ENCODE measurements around the gene GID8. TPM values are rescaled to one million over a fixed set of nuclear protein-coding genes. Genes with fewer than 3 reads are reported as not detected.

GID8 gene
- total RNA-seq, 4 donors from 2014 or later, result 22.4 to 30.1 (median 25.6) TPM

DNA sequence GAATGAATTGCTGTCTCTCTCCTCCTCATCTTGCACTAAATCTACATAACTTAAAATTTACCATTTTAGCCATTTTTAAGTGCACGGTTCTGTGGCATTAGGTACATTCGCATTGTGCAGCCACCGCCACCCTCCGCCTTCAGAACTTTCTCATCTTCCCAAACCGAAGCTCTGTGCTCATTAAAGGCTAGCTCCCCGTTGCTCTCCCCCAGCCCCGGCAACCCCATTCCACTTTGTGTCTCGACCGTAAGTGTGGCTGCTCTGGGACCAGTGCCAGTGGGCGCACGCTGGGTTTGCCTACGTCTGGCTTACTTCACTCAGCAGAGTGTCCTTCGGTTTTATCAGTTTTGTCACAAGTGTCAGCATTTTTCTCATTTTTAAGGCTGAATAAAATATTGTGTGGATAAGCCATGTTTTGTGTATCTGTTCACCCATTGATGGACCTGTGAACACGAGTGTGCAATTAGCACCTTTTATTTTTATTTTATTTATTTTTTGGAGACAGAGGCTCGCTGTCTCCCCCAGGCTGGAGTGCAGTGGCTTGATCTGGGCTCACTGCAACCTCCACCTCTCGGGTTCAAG is 31.3 kb downstream of the GID8 start:
- WGBS, result 56% methylated on average over 16 of the region's 16 CpGs
- Histone ChIP-seq H3K36me3 (peaks cover 0 to 23% (median 5%) of the 10 kb centered on the region in 4 donors), H3K4me1 (peaks cover 7 to 13% (median 13%) of the 10 kb centered on the region in 4 donors), H3K4me3 (no peak overlapping the region), H3K27ac (replicated peaks in 1 of 4) (no peak overlapping the region), H3K27me3 (peaks cover under 1 to 57% (median 23%) of the 10 kb centered on the region in 4 donors), H3K9me3 (no peaks in the 10 kb centered on the region)
- intact Hi-C loops (cut with DNase I), result no loop called here
- no peak for DNase-seq (ENCODE audit: extremely low spot score)
- TF ChIP-seq POLR2A (IDR thresholded peaks at IDR 0.05; ENCODE audit: low read depth) (no peak), EP300 (IDR thresholded peaks at IDR 0.05) (no peak), POLR2AphosphoS5 (IDR thresholded peaks at IDR 0.05) (no peak)

DNA sequence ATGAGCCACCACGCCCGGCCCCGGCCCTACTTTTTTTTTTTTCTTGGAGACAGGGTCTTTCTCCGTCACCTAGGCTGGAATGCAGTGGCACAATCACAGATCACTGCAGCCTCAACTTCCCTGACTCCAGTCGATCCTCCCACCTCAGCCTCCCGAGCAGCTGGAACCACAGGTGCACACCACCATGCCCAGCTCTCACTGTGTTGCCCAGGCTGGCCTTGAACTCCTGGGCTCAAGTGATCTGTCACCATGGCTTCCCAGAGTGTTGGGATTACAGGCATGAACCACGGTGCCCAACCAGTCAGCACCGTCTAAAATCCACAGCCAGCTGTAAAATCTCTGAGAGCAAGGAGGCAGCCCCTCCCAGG is 32.0 kb downstream of the GID8 start:
- peaks cover 7 to 64% (median 29%) of the 10 kb centered on the region in 4 donors for H3K27me3 ChIP-seq
- intact Hi-C loops (cut with DNase I), result no loop called here
- 79% methylated on average over 8 of the region's 8 CpGs for WGBS
- no peaks in the 10 kb centered on the region for H3K9me3 ChIP-seq
- DNase-seq (ENCODE audit: extremely low spot score), result no peak
- TF ChIP-seq EP300 (IDR thresholded peaks at IDR 0.05) (no peak), POLR2A (IDR thresholded peaks at IDR 0.05; ENCODE audit: low read depth) (no peak), POLR2AphosphoS5 (IDR thresholded peaks at IDR 0.05) (no peak)
- TF ChIP-seq, protein P1, sequence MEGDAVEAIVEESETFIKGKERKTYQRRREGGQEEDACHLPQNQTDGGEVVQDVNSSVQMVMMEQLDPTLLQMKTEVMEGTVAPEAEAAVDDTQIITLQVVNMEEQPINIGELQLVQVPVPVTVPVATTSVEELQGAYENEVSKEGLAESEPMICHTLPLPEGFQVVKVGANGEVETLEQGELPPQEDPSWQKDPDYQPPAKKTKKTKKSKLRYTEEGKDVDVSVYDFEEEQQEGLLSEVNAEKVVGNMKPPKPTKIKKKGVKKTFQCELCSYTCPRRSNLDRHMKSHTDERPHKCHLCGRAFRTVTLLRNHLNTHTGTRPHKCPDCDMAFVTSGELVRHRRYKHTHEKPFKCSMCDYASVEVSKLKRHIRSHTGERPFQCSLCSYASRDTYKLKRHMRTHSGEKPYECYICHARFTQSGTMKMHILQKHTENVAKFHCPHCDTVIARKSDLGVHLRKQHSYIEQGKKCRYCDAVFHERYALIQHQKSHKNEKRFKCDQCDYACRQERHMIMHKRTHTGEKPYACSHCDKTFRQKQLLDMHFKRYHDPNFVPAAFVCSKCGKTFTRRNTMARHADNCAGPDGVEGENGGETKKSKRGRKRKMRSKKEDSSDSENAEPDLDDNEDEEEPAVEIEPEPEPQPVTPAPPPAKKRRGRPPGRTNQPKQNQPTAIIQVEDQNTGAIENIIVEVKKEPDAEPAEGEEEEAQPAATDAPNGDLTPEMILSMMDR (IDR thresholded peaks at IDR 0.05), result no peak
- peaks cover 0 to 16% (median 5%) of the 10 kb centered on the region in 4 donors for H3K36me3 ChIP-seq
- H3K4me1 ChIP-seq, result peaks cover 7 to 13% (median 13%) of the 10 kb centered on the region in 4 donors
- H3K4me3 ChIP-seq, result no peak overlapping the region
- H3K27ac ChIP-seq (replicated peaks in 1 of 4), result no peak overlapping the region

DNA sequence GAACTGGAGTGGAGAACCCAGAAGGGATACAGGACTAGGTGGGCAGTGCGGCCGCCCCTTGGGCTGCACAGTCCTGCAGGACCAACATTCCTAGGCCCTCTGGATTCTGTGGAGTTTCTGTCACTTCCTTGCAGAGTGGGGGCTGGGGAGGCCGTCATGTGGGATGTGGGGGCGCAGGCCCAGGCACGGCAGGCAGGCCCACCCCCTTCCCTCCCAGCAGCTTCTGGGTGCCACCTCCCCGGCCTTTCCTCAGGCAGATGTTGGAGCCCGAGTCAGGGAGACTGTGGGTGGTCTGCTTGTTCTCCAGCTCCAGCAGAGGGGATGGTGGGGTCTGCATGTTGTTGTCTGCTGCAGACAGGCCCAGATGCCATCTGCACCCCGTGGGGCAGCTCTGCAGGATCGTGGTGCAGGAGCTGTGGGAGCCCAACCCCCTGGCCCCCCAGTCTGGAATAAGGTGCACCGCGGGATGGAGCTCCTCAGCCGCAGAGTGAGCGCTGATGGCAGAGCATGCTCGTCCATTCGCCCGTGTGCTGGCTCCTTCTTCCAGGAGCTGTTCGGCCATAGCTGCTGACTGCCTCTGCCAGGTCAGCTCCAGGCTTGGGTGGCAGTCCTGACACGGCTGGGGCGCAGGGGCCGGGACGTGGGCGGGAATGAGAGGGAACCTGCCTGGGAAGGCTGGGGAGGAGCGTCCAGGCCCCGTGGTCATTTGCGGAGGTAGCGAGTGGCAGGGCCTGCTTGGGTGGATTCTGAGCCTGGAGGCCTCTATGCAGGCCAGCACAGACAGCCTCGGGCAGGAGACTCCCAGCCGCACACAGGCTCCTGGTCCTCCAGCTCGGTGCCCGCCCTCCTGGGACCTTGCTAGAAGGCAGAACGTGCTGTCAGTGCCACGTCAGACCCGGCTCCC is 32.6 kb downstream of the GID8 start:
- TF ChIP-seq POLR2AphosphoS5 (IDR thresholded peaks at IDR 0.05) (no peak), POLR2A (IDR thresholded peaks at IDR 0.05; ENCODE audit: low read depth) (no peak), EP300 (IDR thresholded peaks at IDR 0.05) (no peak)
- TF ChIP-seq, protein P1 (IDR thresholded peaks at IDR 0.05), result no peak
- Histone ChIP-seq H3K27me3 (peaks cover 8 to 70% (median 33%) of the 10 kb centered on the region in 4 donors), H3K4me3 (no peak overlapping the region), H3K4me1 (peaks cover 7 to 13% (median 13%) of the 10 kb centered on the region in 4 donors), H3K36me3 (peaks cover 0 to 10% (median 3%) of the 10 kb centered on the region in 4 donors), H3K27ac (replicated peaks in 1 of 4) (no peak overlapping the region), H3K9me3 (no peaks in the 10 kb centered on the region)
- DNase-seq (ENCODE audit: extremely low spot score), result no peak
- intact Hi-C loops (cut with DNase I), result no loop called here
- 50% methylated on average over 8 of the region's 33 CpGs for WGBS

DNA sequence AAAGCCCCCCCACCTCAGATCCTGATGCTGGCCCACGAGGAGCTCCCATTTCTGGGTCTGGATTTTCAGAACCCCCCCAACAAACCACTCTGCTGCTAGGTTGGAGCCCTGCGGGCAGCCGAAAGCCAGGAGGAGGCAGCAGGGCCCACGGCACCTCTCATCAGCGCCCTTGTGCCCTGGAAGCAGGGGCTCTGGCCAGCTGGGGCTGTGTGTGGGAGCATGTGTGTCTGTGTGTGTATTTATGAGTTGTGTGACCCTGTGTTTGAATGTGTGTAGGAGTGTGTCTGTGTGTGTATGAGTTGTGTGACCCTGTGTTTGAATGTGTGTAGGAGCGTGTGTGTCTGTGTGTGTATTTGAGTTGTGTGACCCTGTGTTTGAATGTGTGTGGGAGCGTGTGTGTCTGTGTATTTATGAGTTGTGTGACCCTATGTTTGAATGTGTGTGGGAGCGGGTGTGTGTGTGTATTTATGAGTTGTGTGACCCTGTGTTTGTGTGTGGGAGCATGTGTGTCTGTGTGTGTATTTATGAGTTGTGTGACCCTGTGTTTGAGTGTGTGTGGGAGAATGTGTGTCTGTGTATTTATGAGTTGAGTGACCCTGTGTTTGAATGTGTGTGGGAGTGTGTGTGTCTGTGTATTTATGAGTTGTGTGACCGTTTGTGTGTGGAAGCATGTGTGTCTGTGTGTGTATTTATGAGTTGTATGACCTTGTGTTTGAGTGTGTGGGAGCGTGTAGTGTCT is 33.4 kb downstream of the GID8 start:
- no peak for TF ChIP-seq POLR2AphosphoS5 (IDR thresholded peaks at IDR 0.05)
- TF ChIP-seq POLR2A (IDR thresholded peaks at IDR 0.05; ENCODE audit: low read depth), result no peak
- TF ChIP-seq EP300 (IDR thresholded peaks at IDR 0.05), result no peak
- TF ChIP-seq, protein P1 (IDR thresholded peaks at IDR 0.05), result no peak
- 82% methylated on average over 9 of the region's 10 CpGs for WGBS
- H3K27me3 ChIP-seq, result peaks cover 8 to 78% (median 36%) of the 10 kb centered on the region in 4 donors
- H3K36me3 ChIP-seq, result peaks cover 0 to 7% (median 2%) of the 10 kb centered on the region in 4 donors
- H3K27ac ChIP-seq (replicated peaks in 1 of 4), result no peak overlapping the region
- H3K4me3 ChIP-seq, result no peak overlapping the region
- intact Hi-C loops (cut with DNase I), result no loop called here
- peaks cover 7 to 13% (median 13%) of the 10 kb centered on the region in 4 donors for H3K4me1 ChIP-seq
- no peak for DNase-seq (ENCODE audit: extremely low spot score)
- H3K9me3 ChIP-seq, result no peaks in the 10 kb centered on the region

Measured in esophagus muscularis mucosa (tissue), 4 donors.